A673 (cell line): ENCODE results near the gene TMEM255B.

Experiments
- CTCF ChIP-seq: fragments of 300-800, 200-600 bp; sonication (generic); conservative IDR thresholded peaks from 2 replicates; pipeline ENCODE4 v1.5.1; 2017; ENCODE audit warnings: low read depth, mild to moderate bottlenecking, antibody characterized with exemption, low read length, moderate library complexity, mixed read lengths
- EZH2 ChIP-seq: fragments of 200-600 bp; sonication (generic); IDR thresholded peaks from 2 replicates; pipeline ENCODE4 v1.6.1; 2017; ENCODE audit warnings: borderline replicate concordance, low read depth, mild to moderate bottlenecking, mixed read lengths, antibody characterized with exemption, low read length; ENCODE audit not compliant: poor library complexity, severe bottlenecking

GRCh38 chr13:113815151-113816058, 56.4 kb downstream of the TMEM255B start:
- TF ChIP-seq CTCF (no peak), EZH2 (no peak)
